K562 treated with DMSO at 1 percent for 48 hours (cell line): ENCODE measurements around the gene CD164L2. TPM values are rescaled to one million over a fixed set of nuclear protein-coding genes. Genes with fewer than 3 reads are reported as not detected.

Experiments
- total RNA-seq: library from RNA; unstranded; fragments of 300-600 nt; gene quantifications from 2 replicates; pipeline ENCODE4 v1.2.3, GENCODE V29; 2022; ENCODE audit warnings: low replicate concordance; ENCODE audit errors: extremely low read depth

The CD164L2 gene
- not detected in 2 replicates for total RNA-seq

GRCh38 chr1:27383039-27383605 is at the start of gene CD164L2:
Gene CD164L2 (minus strand): TSS chr1:27383333. CDS start chr1:27383239, 94 bp downstream.

DNA sequence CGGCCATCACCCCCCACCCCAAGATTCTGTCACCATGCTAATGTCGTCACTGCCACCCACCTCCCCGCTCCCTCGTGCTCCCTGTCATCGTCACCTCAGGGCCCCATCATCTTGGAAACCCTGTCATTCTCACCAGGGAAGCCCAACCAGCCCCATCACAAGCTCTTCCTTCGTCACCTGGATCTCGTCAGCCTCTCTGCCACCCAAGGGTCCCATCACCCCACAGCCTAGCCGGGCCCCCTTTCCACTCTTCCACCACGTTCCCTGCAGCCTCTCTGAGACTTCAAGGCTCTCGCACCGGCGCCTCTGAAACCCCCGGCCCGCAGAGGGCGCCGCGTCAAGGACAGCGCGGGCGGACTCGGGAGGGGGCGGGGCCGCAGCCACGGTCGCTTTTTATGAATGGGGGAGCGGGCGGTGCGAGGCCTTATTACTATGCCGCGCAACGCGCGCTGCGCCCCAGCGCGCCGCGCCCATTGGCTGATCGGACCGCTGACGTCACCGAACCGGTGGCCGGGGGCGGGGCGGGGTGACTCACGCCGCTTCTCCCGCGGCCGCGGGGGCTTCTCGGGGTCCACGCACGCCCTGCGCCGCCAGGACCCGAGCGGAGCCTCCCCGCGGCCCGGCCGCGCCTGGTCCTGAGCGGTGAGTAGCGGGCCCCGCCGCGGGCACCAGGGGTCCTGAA is 9.1 kb upstream of the CD164L2 start, which contains the start of gene GPR3:
GPR3 (plus strand) TSS at position 527 of the 682 bp plus-strand sequence. CDS start 1,177 bp downstream, outside the sequence.

GRCh38 chr1:27374362-27375086 is 8.6 kb downstream of the CD164L2 start, which contains the start of gene FCN3:
Gene FCN3 (minus strand): TSS chr1:27374824. CDS start chr1:27374818, 6 bp downstream.

GRCh38 chr1:27366411-27367159 is 16.5 kb downstream of the CD164L2 start, which contains the start of gene MAP3K6:
Gene MAP3K6 (minus strand): TSS chr1:27366961. CDS start chr1:27366597, 364 bp downstream.

GRCh38 chr1:27341525-27342252 is 41.4 kb downstream of the CD164L2 start, which contains the start of gene SYTL1:
Gene SYTL1 (plus strand): TSS chr1:27342022. CDS start chr1:27345335, 3,313 bp downstream.

Other genes with a start within 250 kb of the CD164L2 start
- not detected in 2 replicates for gene SLC9A1, start 228.2 kb downstream of the CD164L2 start, total RNA-seq
- not detected in 2 replicates for gene WDTC1, start 148.7 kb downstream of the CD164L2 start, total RNA-seq
- not detected in 2 replicates for gene TMEM222, start 61.2 kb downstream of the CD164L2 start, total RNA-seq
- not detected in 2 replicates for gene SYTL1, start 41.3 kb downstream of the CD164L2 start, total RNA-seq
- gene MAP3K6, start 16.4 kb downstream of the CD164L2 start, total RNA-seq: not detected in 2 replicates
- gene FCN3, start 8.5 kb downstream of the CD164L2 start, total RNA-seq: not detected in 2 replicates
- not detected in 2 replicates for gene GPR3, start 9.3 kb upstream of the CD164L2 start, total RNA-seq
- not detected in 2 replicates for gene WASF2, start 106.8 kb upstream of the CD164L2 start, total RNA-seq
- not detected in 2 replicates for gene AHDC1, start 220.8 kb upstream of the CD164L2 start, total RNA-seq